ENCODE measurements around the gene VGLL4.

DNA sequence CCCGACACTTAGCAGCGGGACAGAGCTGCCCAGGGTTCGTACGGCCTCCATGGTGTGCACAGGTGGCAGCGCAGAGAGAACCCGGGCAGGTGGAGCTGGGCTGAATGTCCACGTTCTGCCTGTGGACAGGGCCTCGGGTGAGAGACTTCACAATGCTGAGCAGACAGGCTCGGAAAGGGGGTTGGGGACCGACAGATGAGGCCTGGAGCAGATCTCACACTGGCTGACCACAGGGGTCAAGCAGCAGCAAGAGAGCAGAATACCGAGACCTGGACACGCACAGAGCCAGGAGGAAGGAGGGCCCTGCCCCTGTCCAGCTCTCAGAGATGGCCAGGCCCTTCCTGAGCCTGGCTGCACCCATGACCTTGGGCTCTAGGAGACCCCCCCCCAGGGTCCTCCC lies 83.0 kb downstream of the VGLL4 start:
- TF ChIP-seq, protein P1, sequence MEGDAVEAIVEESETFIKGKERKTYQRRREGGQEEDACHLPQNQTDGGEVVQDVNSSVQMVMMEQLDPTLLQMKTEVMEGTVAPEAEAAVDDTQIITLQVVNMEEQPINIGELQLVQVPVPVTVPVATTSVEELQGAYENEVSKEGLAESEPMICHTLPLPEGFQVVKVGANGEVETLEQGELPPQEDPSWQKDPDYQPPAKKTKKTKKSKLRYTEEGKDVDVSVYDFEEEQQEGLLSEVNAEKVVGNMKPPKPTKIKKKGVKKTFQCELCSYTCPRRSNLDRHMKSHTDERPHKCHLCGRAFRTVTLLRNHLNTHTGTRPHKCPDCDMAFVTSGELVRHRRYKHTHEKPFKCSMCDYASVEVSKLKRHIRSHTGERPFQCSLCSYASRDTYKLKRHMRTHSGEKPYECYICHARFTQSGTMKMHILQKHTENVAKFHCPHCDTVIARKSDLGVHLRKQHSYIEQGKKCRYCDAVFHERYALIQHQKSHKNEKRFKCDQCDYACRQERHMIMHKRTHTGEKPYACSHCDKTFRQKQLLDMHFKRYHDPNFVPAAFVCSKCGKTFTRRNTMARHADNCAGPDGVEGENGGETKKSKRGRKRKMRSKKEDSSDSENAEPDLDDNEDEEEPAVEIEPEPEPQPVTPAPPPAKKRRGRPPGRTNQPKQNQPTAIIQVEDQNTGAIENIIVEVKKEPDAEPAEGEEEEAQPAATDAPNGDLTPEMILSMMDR (conservative IDR thresholded peaks at IDR 0.05; ENCODE audit: low read length) = no peak
- no peak for TF ChIP-seq EZH2phosphoT487 (IDR thresholded peaks at IDR 0.05; ENCODE audit: borderline replicate concordance, low read depth, low read length)

Measured in OCI-LY7 (cell line).